ENCODE results near the gene FUCA1.

GRCh38 chr1:23915466-23915865 is 47.4 kb upstream of the FUCA1 start:
- TF ChIP-seq, protein P1, sequence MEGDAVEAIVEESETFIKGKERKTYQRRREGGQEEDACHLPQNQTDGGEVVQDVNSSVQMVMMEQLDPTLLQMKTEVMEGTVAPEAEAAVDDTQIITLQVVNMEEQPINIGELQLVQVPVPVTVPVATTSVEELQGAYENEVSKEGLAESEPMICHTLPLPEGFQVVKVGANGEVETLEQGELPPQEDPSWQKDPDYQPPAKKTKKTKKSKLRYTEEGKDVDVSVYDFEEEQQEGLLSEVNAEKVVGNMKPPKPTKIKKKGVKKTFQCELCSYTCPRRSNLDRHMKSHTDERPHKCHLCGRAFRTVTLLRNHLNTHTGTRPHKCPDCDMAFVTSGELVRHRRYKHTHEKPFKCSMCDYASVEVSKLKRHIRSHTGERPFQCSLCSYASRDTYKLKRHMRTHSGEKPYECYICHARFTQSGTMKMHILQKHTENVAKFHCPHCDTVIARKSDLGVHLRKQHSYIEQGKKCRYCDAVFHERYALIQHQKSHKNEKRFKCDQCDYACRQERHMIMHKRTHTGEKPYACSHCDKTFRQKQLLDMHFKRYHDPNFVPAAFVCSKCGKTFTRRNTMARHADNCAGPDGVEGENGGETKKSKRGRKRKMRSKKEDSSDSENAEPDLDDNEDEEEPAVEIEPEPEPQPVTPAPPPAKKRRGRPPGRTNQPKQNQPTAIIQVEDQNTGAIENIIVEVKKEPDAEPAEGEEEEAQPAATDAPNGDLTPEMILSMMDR (IDR thresholded peaks at IDR 0.05): no peak
- TF ChIP-seq POLR2A (IDR thresholded peaks at IDR 0.05): no peak
